HepG2 (cell line): Measurements from ENCODE around the gene CD300LF. TPM values are rescaled to one million over a fixed set of nuclear protein-coding genes. Genes with fewer than 3 reads are reported as not detected.

Source experiments
- ARID4A ChIP-seq: sonication (generic); formaldehyde crosslinking; IDR thresholded peaks from 2 replicates; pipeline ENCODE4 v1.5.0; 2020; ENCODE audit warnings: mild to moderate bottlenecking, missing genetic modification reagents, borderline replicate concordance
- ARNT ChIP-seq: fragments of 450-650 bp; IDR thresholded peaks from 2 replicates; pipeline ENCODE4 v1.6.1; 2017
- CCDC6 ChIP-seq: sonication (generic); formaldehyde crosslinking; IDR thresholded peaks from 2 replicates; pipeline ENCODE4 v1.8.1; 2022; ENCODE audit warnings: mild to moderate bottlenecking, missing genetic modification reagents, moderate library complexity
- HNRNPUL1 ChIP-seq: fragments of 200-400 bp; formaldehyde crosslinking; IDR thresholded peaks from 2 replicates; pipeline ENCODE4 v1.6.1; 2017; ENCODE audit warnings: low read depth, mild to moderate bottlenecking, low read length, moderate library complexity
- IRF9 ChIP-seq: sonication (generic); formaldehyde crosslinking; IDR thresholded peaks from 2 replicates; pipeline ENCODE4 v1.8.0; 2022; ENCODE audit warnings: missing genetic modification reagents, mild to moderate bottlenecking, borderline replicate concordance
- JDP2 ChIP-seq: sonication (generic); formaldehyde crosslinking; IDR thresholded peaks from 2 replicates; pipeline ENCODE4 v1.8.1; 2022; ENCODE audit warnings: missing genetic modification reagents, borderline replicate concordance
- LCORL ChIP-seq, 2 experiments: fragments of 450-650 bp in 1 of 2; sonication (generic) in 1 of 2; formaldehyde crosslinking in 1 of 2; IDR thresholded peaks; 2 replicates each; pipeline versions ENCODE4 v1.5.0 to v1.6.1; 2017 to 2020; ENCODE audit warnings: antibody characterized with exemption in 1 of 2, missing genetic modification reagents in 1 of 2
- MAZ ChIP-seq, 2 experiments: sonication (generic) in 1 of 2; formaldehyde crosslinking in 1 of 2; IDR thresholded peaks; 2 replicates each; pipeline versions ENCODE4 v1.5.0 to v1.6.1; 2012 to 2020; ENCODE audit warnings: low read depth in 2 of 2, mild to moderate bottlenecking in 2 of 2, borderline replicate concordance in 1 of 2, improper control_type of control experiment in 1 of 2, low read length in 1 of 2, missing genetic modification reagents in 1 of 2, moderate library complexity in 1 of 2
- NR2F6 ChIP-seq, 2 experiments: IDR thresholded peaks; 2 replicates each; pipeline ENCODE4 v1.6.1; 2016; ENCODE audit warnings: antibody characterized with exemption in 1 of 2, mild to moderate bottlenecking in 1 of 2
- POLR2A ChIP-seq, 2 experiments: IDR thresholded peaks; 2 replicates each; pipeline ENCODE4 v1.6.1; 2011; ENCODE audit warnings: low read depth in 2 of 2, low read length in 2 of 2, mild to moderate bottlenecking in 1 of 2, moderate library complexity in 1 of 2; ENCODE audit not compliant: insufficient read depth in 1 of 2
- POLR2AphosphoS5 ChIP-seq: IDR thresholded peaks from 2 replicates; pipeline ENCODE4 v1.6.1; 2012; ENCODE audit warnings: low read depth, low read length
- SAP130 ChIP-seq: IDR thresholded peaks from 2 replicates; pipeline ENCODE4 v1.6.1; 2016; ENCODE audit warnings: low read depth
- SOX5 ChIP-seq: IDR thresholded peaks from 2 replicates; pipeline ENCODE4 v1.6.1; 2016; ENCODE audit warnings: borderline replicate concordance
- TFAP4 ChIP-seq: sonication (generic); IDR thresholded peaks from 2 replicates; pipeline ENCODE4 v1.6.1; 2016; ENCODE audit warnings: low read depth, borderline replicate concordance
- ZBTB33 ChIP-seq: sonication (generic); formaldehyde crosslinking; IDR thresholded peaks from 2 replicates; pipeline ENCODE4 v1.4.0; 2020; ENCODE audit warnings: missing genetic modification reagents
- ZNF317 ChIP-seq: sonication (generic); formaldehyde crosslinking; IDR thresholded peaks from 2 replicates; pipeline ENCODE4 v1.5.0; 2020; ENCODE audit warnings: mild to moderate bottlenecking, missing genetic modification reagents
- ZNF331 ChIP-seq: sonication (generic); formaldehyde crosslinking; IDR thresholded peaks from 2 replicates; pipeline ENCODE4 v1.4.0; 2020; ENCODE audit warnings: missing genetic modification reagents
- ZNF44 ChIP-seq: sonication (generic); formaldehyde crosslinking; IDR thresholded peaks from 2 replicates; pipeline ENCODE4 v1.5.1; 2020; ENCODE audit warnings: mild to moderate bottlenecking, missing genetic modification reagents
- ZNF790 ChIP-seq: sonication (generic); formaldehyde crosslinking; IDR thresholded peaks from 2 replicates; pipeline ENCODE4 v1.8.0; 2022; ENCODE audit warnings: missing genetic modification reagents, mild to moderate bottlenecking, borderline replicate concordance
- ZNF850 ChIP-seq: sonication (generic); formaldehyde crosslinking; conservative IDR thresholded peaks from 2 replicates; pipeline ENCODE4 v1.9.0; 2021; ENCODE audit warnings: mild to moderate bottlenecking, missing genetic modification reagents
- ZSCAN25 ChIP-seq: sonication (generic); formaldehyde crosslinking; IDR thresholded peaks from 2 replicates; pipeline ENCODE4 v1.8.0; 2022; ENCODE audit warnings: mild to moderate bottlenecking, missing genetic modification reagents
- polyA plus RNA-seq, 8 experiments: library from polyadenylated mRNA; depleted of rRNA in 3 of 8; stranded (reverse) in 7 of 8; unstranded in 1 of 8; fragments of >200 nt; fragmentation: Illumina TruSeq in 4 of 8; extraction: Trizol in 4 of 8; gene quantifications; 2 replicates each; pipeline versions ENCODE4 v1.2.1 to v1.2.3, GENCODE V29; 2011 to 2016; ENCODE audit warnings: low read depth in 4 of 8, missing spikeins in 1 of 8, mixed read lengths in 1 of 8; ENCODE audit not compliant: insufficient read depth in 1 of 8
- total RNA-seq, 5 experiments: library from RNA; depleted of rRNA; stranded (reverse); fragments of >200 nt; fragmentation: Illumina TruSeq; extraction: Trizol; gene quantifications; 2 replicates each; pipeline ENCODE4 v1.2.3, GENCODE V29; 2016; ENCODE audit warnings: low read depth in 1 of 5

Gene CD300LF
- total and polyA plus RNA-seq, 2 of the 13 experiments (the other 11 are each of a cell fraction or from before 2014, with no cell fraction given): not detected

- TF ChIP-seq ZNF331 (peak; percentile 33; the same call in 1 of the 2 replicates), SOX5 (CRISPR knock-in tag) (peak; percentile 61; the same call in 1 of the 2 replicates), IRF9 (CRISPR knock-in tag) (0 out of 2 replicates have a peak, but pooled peaks have one; percentile 31), LCORL (IDR thresholded peaks at IDR 0.05) (no peak), LCORL (CRISPR knock-in tag; IDR thresholded peaks at IDR 0.05) (peak; percentile 4), ARNT (no peak), ZSCAN25 (CRISPR knock-in tag) (0 out of 2 replicates have a peak, but pooled peaks have one; percentile 25), MAZ (IDR thresholded peaks at IDR 0.05; ENCODE audit: borderline replicate concordance, low read depth, low read length) (peak; percentile 35; the same call in 1 of the 2 replicates), MAZ (CRISPR knock-in tag; IDR thresholded peaks at IDR 0.05; ENCODE audit: low read depth) (no peak), POLR2AphosphoS5 (0 out of 2 replicates have a peak, but pooled peaks have one; percentile 11), POLR2A (IDR thresholded peaks at IDR 0.05; ENCODE audit: insufficient read depth in 1 of 2, low read depth in 2 of 2, low read length in 2 of 2) (peak in 1 of 2 experiments; percentile 21; a peak in 1 of 4 replicates), JDP2 (CRISPR knock-in tag) (no peak), HNRNPUL1 (no peak), NR2F6 (IDR thresholded peaks at IDR 0.05) (peak; percentile 14; the same call in 1 of the 2 replicates), NR2F6 (CRISPR knock-in tag; IDR thresholded peaks at IDR 0.05) (peak; percentile 37; the same call in 1 of the 2 replicates), ZNF317 (no peak), TFAP4 (peak; percentile 5; the same call in 1 of the 2 replicates), SAP130 (peak; percentile 43; the same call in 1 of the 2 replicates), ARID4A (0 out of 2 replicates have a peak, but pooled peaks have one; percentile 5), ZNF790 (CRISPR knock-in tag) (no peak), CCDC6 (peak; percentile 35; the same call in 1 of the 2 replicates), ZBTB33 (0 out of 2 replicates have a peak, but pooled peaks have one; percentile 8), ZNF850 (no peak), ZNF44 (CRISPR knock-in tag) (peak; percentile 53; the same call in 1 of the 2 replicates)
Measured at GRCh38 chr17:74760404-74761105, 47.8 kb upstream of the CD300LF start (continued).
